ENCODE measurements around the gene NR2F1-AS1.
"Not testable (repeated sequence)": the region's sequence is repeated elsewhere in the genome, so short reads cannot be mapped to it uniquely, and the experiment has no call there.

The NR2F1-AS1 gene

GRCh38 chr5:93511445-93511844, 69.6 kb downstream of the NR2F1-AS1 start:
- Mint-ChIP-seq H3K27me3 (no peaks in the 10 kb centered on the region), H3K36me3 (no peaks in the 10 kb centered on the region), H3K4me3 (no peak overlapping the region), H3K4me1 (no peaks in the 10 kb centered on the region), H3K9me3 (no peaks in the 10 kb centered on the region), H3K27ac (no peak overlapping the region)
- no peak for DNase-seq
- CTCF ChIA-PET, result no interaction called here

DNA sequence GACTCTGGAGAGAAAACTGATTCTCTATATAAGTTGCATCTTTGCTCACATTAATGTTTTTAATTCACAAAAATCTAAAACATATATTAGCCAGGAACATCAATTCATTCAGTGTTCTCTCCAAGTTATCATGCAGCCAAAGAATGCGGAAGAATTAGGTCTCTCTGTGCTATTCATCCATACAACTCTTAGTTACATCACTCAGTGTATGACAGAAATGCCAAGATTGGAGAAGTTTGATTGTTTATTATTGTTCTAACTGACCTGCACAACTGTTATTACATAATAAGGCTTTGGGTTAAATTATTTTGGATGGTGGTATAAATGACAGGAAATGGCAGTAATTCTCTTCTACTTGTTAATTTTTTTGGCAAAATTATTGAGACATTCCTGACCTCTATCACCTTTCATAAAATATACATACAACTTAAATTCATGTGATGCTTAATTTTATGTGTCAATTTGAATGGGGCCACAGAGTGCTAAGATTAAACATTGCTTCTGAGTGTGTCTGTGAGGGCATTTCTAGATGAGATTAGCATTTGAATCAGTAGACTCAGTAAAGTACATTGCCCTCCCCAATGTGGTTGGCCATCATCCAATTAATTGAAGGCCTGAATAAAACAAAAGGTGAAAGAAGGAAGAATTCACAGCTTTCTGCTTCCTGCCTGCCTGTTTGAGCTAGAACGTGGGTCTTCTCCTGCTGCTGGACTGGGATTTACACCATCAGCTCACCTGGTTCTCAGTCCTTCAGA, 70.2 kb downstream of the NR2F1-AS1 start:
- H3K27me3 Mint-ChIP-seq, result no peaks in the 10 kb centered on the region
- H3K36me3 Mint-ChIP-seq, result no peaks in the 10 kb centered on the region
- no peak overlapping the region for H3K4me3 Mint-ChIP-seq
- no peak overlapping the region for H3K27ac Mint-ChIP-seq
- H3K9me3 Mint-ChIP-seq, result no peaks in the 10 kb centered on the region
- no peak for DNase-seq
- CTCF ChIA-PET, result no interaction called here
- no peaks in the 10 kb centered on the region for H3K4me1 Mint-ChIP-seq

DNA sequence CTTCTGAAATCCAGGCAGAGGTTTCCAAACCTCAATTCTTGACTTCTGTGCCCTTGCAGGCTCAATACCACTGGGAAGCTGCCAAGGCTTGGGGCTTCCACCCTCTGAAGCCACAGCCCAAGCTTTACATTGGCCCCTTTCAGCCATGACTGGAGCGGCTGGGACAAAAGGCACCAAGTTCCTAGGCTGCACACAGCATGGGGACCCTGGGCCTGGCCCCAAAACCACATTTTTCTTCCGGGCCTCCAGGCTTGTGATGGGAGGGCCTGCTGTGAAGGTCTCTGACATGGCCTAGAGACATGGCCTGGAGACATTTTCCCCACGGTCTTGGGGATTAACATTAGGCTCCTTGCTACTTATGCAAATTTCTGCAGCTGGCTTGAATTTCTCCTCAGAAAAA, 75.5 kb downstream of the NR2F1-AS1 start:
- H3K9me3 Mint-ChIP-seq, H3K36me3 Mint-ChIP-seq, H3K4me1 Mint-ChIP-seq, DNase-seq, CTCF ChIA-PET, H3K27ac Mint-ChIP-seq, H3K27me3 Mint-ChIP-seq, H3K4me3 Mint-ChIP-seq: not testable (repeated sequence)

- Mint-ChIP-seq H3K9me3 (no peaks in the 10 kb centered on the region), H3K27ac (no peak overlapping the region), H3K4me1 (no peaks in the 10 kb centered on the region), H3K36me3 (no peaks in the 10 kb centered on the region), H3K27me3 (no peaks in the 10 kb centered on the region), H3K4me3 (no peak overlapping the region)
- DNase-seq, result no peak
- CTCF ChIA-PET, result no interaction called here
Observed at GRCh38 chr5:93503598-93504067, 77.4 kb downstream of the NR2F1-AS1 start.

DNA sequence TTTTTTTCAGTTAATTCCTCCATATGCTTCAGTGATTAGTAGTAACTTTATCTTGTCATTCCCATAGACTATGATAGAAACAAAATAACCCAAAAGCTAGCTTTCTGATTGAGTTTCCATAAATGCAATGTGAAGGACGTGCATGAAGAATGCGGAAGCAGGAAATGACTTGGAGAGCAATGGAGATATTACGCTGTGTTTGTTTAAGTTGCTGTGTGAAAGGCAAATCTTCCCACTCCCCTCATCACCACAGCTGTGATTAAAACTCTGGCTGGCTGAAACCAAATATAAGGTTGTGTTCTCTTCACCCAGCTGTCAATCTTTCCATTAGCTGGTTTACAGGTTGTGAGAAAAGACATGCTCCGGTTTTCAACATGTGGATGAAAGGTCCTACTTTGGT, 83.9 kb downstream of the NR2F1-AS1 start:
- CTCF ChIA-PET, result no interaction called here
- Mint-ChIP-seq H3K36me3 (no peaks in the 10 kb centered on the region), H3K4me3 (no peak overlapping the region), H3K4me1 (no peaks in the 10 kb centered on the region), H3K9me3 (no peaks in the 10 kb centered on the region), H3K27me3 (no peaks in the 10 kb centered on the region), H3K27ac (no peak overlapping the region)
- no peak for DNase-seq

- CTCF ChIA-PET, result no interaction called here
- Mint-ChIP-seq H3K4me3 (no peak overlapping the region), H3K36me3 (no peaks in the 10 kb centered on the region), H3K9me3 (peaks cover 4% of the 10 kb centered on the region), H3K27me3 (no peaks in the 10 kb centered on the region), H3K4me1 (no peaks in the 10 kb centered on the region), H3K27ac (no peak overlapping the region)
- DNase-seq, result no peak
Observed at GRCh38 chr5:93479982-93480509, 101.0 kb downstream of the NR2F1-AS1 start.

DNA sequence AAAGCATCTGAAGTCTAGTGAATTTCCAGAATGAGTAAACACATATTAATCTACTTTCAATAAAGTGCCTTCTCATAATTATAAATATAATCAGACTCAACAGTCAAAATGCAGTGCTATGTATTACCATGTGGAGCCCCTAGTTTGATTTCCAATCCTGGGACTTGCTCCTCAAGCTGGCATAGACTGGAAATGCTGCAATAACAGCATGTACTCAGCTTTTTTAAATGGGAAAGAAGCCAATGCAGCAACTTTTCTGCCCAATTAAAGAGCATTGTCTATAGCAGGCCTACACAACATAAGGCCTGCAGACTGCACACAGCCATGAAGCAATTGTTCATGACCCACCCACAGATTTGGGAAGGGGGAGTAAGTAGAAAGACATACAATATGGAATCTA, 103.2 kb downstream of the NR2F1-AS1 start:
- no peak overlapping the region for H3K4me3 Mint-ChIP-seq
- H3K36me3 Mint-ChIP-seq, result no peaks in the 10 kb centered on the region
- no peak overlapping the region for H3K27ac Mint-ChIP-seq
- DNase-seq, result no peak
- no peaks in the 10 kb centered on the region for H3K4me1 Mint-ChIP-seq
- peaks cover 4% of the 10 kb centered on the region for H3K9me3 Mint-ChIP-seq
- H3K27me3 Mint-ChIP-seq, result no peaks in the 10 kb centered on the region
- CTCF ChIA-PET, result no interaction called here

- H3K4me3 Mint-ChIP-seq, result no peak overlapping the region
- H3K27ac Mint-ChIP-seq, result no peak overlapping the region
- peaks cover 4% of the 10 kb centered on the region for H3K9me3 Mint-ChIP-seq
- no peak for DNase-seq
- no peaks in the 10 kb centered on the region for H3K4me1 Mint-ChIP-seq
- no peaks in the 10 kb centered on the region for H3K36me3 Mint-ChIP-seq
- no peaks in the 10 kb centered on the region for H3K27me3 Mint-ChIP-seq
- CTCF ChIA-PET, result no interaction called here
Observed at GRCh38 chr5:93476251-93476742, 104.7 kb downstream of the NR2F1-AS1 start.

GRCh38 chr5:93462916-93463315, 118.1 kb downstream of the NR2F1-AS1 start:
- H3K36me3 Mint-ChIP-seq, result no peaks in the 10 kb centered on the region
- CTCF ChIA-PET, result no interaction called here
- DNase-seq, result no peak
- H3K27me3 Mint-ChIP-seq, result no peaks in the 10 kb centered on the region
- peaks cover 23% of the 10 kb centered on the region for H3K9me3 Mint-ChIP-seq
- no peak overlapping the region for H3K27ac Mint-ChIP-seq
- no peak overlapping the region for H3K4me3 Mint-ChIP-seq
- H3K4me1 Mint-ChIP-seq, result no peaks in the 10 kb centered on the region

- no peak for DNase-seq
- Mint-ChIP-seq H3K4me1 (no peaks in the 10 kb centered on the region), H3K27ac (no peak overlapping the region), H3K27me3 (no peaks in the 10 kb centered on the region), H3K36me3 (no peaks in the 10 kb centered on the region), H3K4me3 (no peak overlapping the region), H3K9me3 (peaks cover 16% of the 10 kb centered on the region)
- CTCF ChIA-PET, result no interaction called here
Observed at GRCh38 chr5:93461756-93462155, 119.3 kb downstream of the NR2F1-AS1 start.

- Mint-ChIP-seq H3K4me1 (no peaks in the 10 kb centered on the region), H3K4me3 (no peak overlapping the region), H3K36me3 (no peaks in the 10 kb centered on the region), H3K27me3 (no peaks in the 10 kb centered on the region), H3K9me3 (peaks cover 12% of the 10 kb centered on the region), H3K27ac (no peak overlapping the region)
- DNase-seq, result no peak
- CTCF ChIA-PET, result no interaction called here
Observed at GRCh38 chr5:93460286-93460685, 120.7 kb downstream of the NR2F1-AS1 start.

DNA sequence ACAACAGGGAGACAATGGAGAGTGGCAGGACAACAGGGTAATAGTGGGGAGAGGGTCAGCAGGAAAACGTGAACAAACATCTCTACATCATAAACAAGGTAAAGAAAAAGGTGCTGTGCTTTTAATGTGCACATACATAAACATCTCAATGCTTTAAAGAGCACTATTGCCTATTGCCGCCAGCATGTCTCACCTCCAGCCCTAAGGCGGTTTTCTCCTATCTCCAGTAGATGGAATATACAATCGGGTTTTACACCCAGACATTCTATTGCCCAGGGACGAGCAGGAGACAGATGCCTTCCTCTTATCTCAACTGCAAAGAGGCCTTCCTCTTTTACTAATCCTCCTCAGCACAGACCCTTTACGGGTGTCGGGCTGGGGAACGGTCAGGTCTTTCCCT, 124.2 kb downstream of the NR2F1-AS1 start:
- DNase-seq, CTCF ChIA-PET, H3K27me3 Mint-ChIP-seq, H3K36me3 Mint-ChIP-seq, H3K4me1 Mint-ChIP-seq, H3K4me3 Mint-ChIP-seq, H3K27ac Mint-ChIP-seq, H3K9me3 Mint-ChIP-seq: not testable (repeated sequence)

- CTCF ChIA-PET, result no interaction called here
- H3K27me3 Mint-ChIP-seq, result no peaks in the 10 kb centered on the region
- no peak for DNase-seq
- no peak overlapping the region for H3K27ac Mint-ChIP-seq
- peaks cover 3% of the 10 kb centered on the region for H3K9me3 Mint-ChIP-seq
- H3K36me3 Mint-ChIP-seq, result no peaks in the 10 kb centered on the region
- no peaks in the 10 kb centered on the region for H3K4me1 Mint-ChIP-seq
- no peak overlapping the region for H3K4me3 Mint-ChIP-seq
Observed at GRCh38 chr5:93454896-93455295, 126.1 kb downstream of the NR2F1-AS1 start.

DNA sequence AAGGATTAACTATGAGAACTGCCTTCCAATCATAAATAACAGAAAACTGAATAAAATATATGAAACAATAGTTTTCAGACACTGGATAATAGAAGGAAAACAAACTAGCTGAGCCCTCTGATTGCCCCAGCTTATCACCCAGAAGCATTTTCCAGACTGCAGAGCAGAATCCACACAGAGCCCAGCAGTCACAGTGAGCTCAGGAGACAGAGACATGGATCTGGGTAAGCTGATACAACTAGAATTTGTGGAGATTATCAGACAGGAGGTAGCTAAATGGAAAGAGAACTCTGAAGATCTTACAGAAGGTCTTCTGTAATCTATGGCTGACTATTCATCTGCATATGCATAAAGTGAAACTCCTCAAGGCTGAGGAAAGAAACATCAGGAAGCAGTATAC, 128.8 kb downstream of the NR2F1-AS1 start:
- CTCF ChIA-PET, result no interaction called here
- no peaks in the 10 kb centered on the region for H3K36me3 Mint-ChIP-seq
- no peak overlapping the region for H3K27ac Mint-ChIP-seq
- H3K9me3 Mint-ChIP-seq, result no peaks in the 10 kb centered on the region
- no peaks in the 10 kb centered on the region for H3K4me1 Mint-ChIP-seq
- DNase-seq, result no peak
- H3K27me3 Mint-ChIP-seq, result no peaks in the 10 kb centered on the region
- no peak overlapping the region for H3K4me3 Mint-ChIP-seq

GRCh38 chr5:93438124-93438523, 142.9 kb downstream of the NR2F1-AS1 start:
- Mint-ChIP-seq H3K36me3 (no peaks in the 10 kb centered on the region), H3K27ac (no peak overlapping the region), H3K4me3 (no peak overlapping the region), H3K9me3 (no peaks in the 10 kb centered on the region), H3K27me3 (no peaks in the 10 kb centered on the region), H3K4me1 (no peaks in the 10 kb centered on the region)
- no peak for DNase-seq
- CTCF ChIA-PET, result no interaction called here
